CD4-positive, alpha-beta T cell treated with Interleukin-2 at 100 ng/mL for 4 hours (primary cell): ENCODE data around the gene CACNG7.

ENCODE experiments used
- DNase-seq: peaks from one replicate; pipeline ENCODE4 v3.0.0-alpha.2; 2020; ENCODE audit warnings: low spot score

CACNG7 gene

GRCh38 chr19:53878776-53879139 is 30.3 kb upstream of the CACNG7 start:
- peak; percentile 9 for DNase-seq

- peak; percentile 82 for DNase-seq
Measured at GRCh38 chr19:53879140-53880081, 29.7 kb upstream of the CACNG7 start.

GRCh38 chr19:53880711-53881481 is 28.2 kb upstream of the CACNG7 start:
- no peak for DNase-seq

GRCh38 chr19:53881482-53882390 is 27.3 kb upstream of the CACNG7 start, which contains the start of gene PRKCG:
TSS of gene PRKCG (plus strand) at chr19:53882197. CDS start at chr19:53882495, 298 bp downstream.
- peak; percentile 54 for DNase-seq

- DNase-seq: no peak
Measured at GRCh38 chr19:53882391-53883050, 26.6 kb upstream of the CACNG7 start.

GRCh38 chr19:53883231-53883661 is 25.8 kb upstream of the CACNG7 start:
- peak; percentile 31 for DNase-seq

- no peak for DNase-seq
Measured at GRCh38 chr19:53883741-53884140, 25.3 kb upstream of the CACNG7 start.

- no peak for DNase-seq
Measured at GRCh38 chr19:53884256-53884655, 24.8 kb upstream of the CACNG7 start.

- DNase-seq: no peak
Measured at GRCh38 chr19:53885036-53885435, 24.0 kb upstream of the CACNG7 start.

- no peak for DNase-seq
Measured at GRCh38 chr19:53892301-53892980, 16.6 kb upstream of the CACNG7 start.

GRCh38 chr19:53892981-53893325 is 16.1 kb upstream of the CACNG7 start:
- no peak for DNase-seq

- no peak for DNase-seq
Measured at GRCh38 chr19:53894707-53895106, 14.4 kb upstream of the CACNG7 start.

- DNase-seq: no peak
Measured at GRCh38 chr19:53896682-53897081, 12.4 kb upstream of the CACNG7 start.

- no peak for DNase-seq
Measured at GRCh38 chr19:53897459-53897858, 11.6 kb upstream of the CACNG7 start.

GRCh38 chr19:53898166-53898565 is 10.9 kb upstream of the CACNG7 start:
- DNase-seq: no peak

- DNase-seq: no peak
Measured at GRCh38 chr19:53898636-53899341, 10.3 kb upstream of the CACNG7 start.

GRCh38 chr19:53900191-53900860 is 8.8 kb upstream of the CACNG7 start:
- no peak for DNase-seq

- peak; percentile 54 for DNase-seq
Measured at GRCh38 chr19:53903055-53903680, 5.9 kb upstream of the CACNG7 start.

- DNase-seq: peak; percentile 10
Measured at GRCh38 chr19:53904909-53905308, 4.2 kb upstream of the CACNG7 start.
